Liver (tissue), 9 donors: ENCODE measurements around the gene ALK. TPM values are rescaled to one million over a fixed set of nuclear protein-coding genes. Genes with fewer than 3 reads are reported as not detected.

ENCODE experiments used
- DNase-seq: peaks from one replicate; pipeline ENCODE4 v3.0.0-alpha.2; 2017; ENCODE audit warnings: low spot score
- H3K27ac ChIP-seq, 2 donors: one replicate each; pipeline ENCODE4 v1.7.0; 2013; ENCODE audit warnings: inconsistent platforms in 2 of 2, low read length in 2 of 2, control low read depth in 1 of 2, low read depth in 1 of 2, mild to moderate bottlenecking in 1 of 2
- H3K27me3 ChIP-seq, 4 donors: one replicate each; pipeline versions ENCODE4 v1.6.1 to v1.7.0; 2013; ENCODE audit warnings: low read length in 3 of 4, inconsistent platforms in 1 of 4, mild to moderate bottlenecking in 1 of 4, moderate library complexity in 1 of 4; ENCODE audit not compliant: control insufficient read depth in 4 of 4, insufficient read depth in 4 of 4
- H3K36me3 ChIP-seq, 4 donors: one replicate each; pipeline versions ENCODE4 v1.6.1 to v1.7.0; 2013; ENCODE audit warnings: low read length in 3 of 4, mild to moderate bottlenecking in 3 of 4, low read depth in 1 of 4, moderate library complexity in 1 of 4; ENCODE audit not compliant: control insufficient read depth in 4 of 4, insufficient read depth in 3 of 4
- H3K4me1 ChIP-seq, 4 donors: one replicate each; pipeline versions ENCODE4 v1.6.1 to v1.7.0; 2013; ENCODE audit warnings: low read length in 3 of 4, mild to moderate bottlenecking in 3 of 4, moderate library complexity in 1 of 4; ENCODE audit not compliant: control insufficient read depth in 4 of 4, insufficient read depth in 4 of 4
- H3K4me3 ChIP-seq, 3 donors: one replicate each; pipeline versions ENCODE4 v1.6.1 to v1.7.0; 2013; ENCODE audit warnings: low read length in 3 of 3, control low read depth in 1 of 3, low read depth in 1 of 3, mild to moderate bottlenecking in 1 of 3
- H3K9ac ChIP-seq, 2 donors: one replicate each; pipeline ENCODE4 v1.7.0; 2013; ENCODE audit warnings: low read length in 2 of 2, mild to moderate bottlenecking in 2 of 2, moderate library complexity in 2 of 2, control low read depth in 1 of 2, low read depth in 1 of 2
- H3K9me3 ChIP-seq, 4 donors: one replicate each; pipeline versions ENCODE4 v1.6.1 to v1.7.0; 2013; ENCODE audit warnings: low read length in 3 of 4; ENCODE audit not compliant: control insufficient read depth in 4 of 4
- EGR1 ChIP-seq, 2 donors: IDR thresholded peaks; 2 replicates each; pipeline ENCODE4 v1.6.1; 2016 to 2018; ENCODE audit warnings: antibody characterized with exemption in 2 of 2, low read depth in 2 of 2
- FOXA1 ChIP-seq: IDR thresholded peaks from 2 replicates; pipeline ENCODE4 v1.6.1; 2016; ENCODE audit warnings: antibody characterized with exemption
- FOXA2 ChIP-seq: IDR thresholded peaks from 2 replicates; pipeline ENCODE4 v1.6.1; 2016; ENCODE audit warnings: antibody characterized with exemption
- GABPA ChIP-seq, 2 donors: IDR thresholded peaks in 1 of 2; conservative IDR thresholded peaks in 1 of 2; 2 replicates each; pipeline ENCODE4 v1.6.1; 2016; ENCODE audit warnings: antibody characterized with exemption in 2 of 2, mild to moderate bottlenecking in 1 of 2, moderate library complexity in 1 of 2
- HNF4A ChIP-seq, 2 donors: conservative IDR thresholded peaks; 2 replicates each; pipeline ENCODE4 v1.6.1; 2016; ENCODE audit warnings: antibody characterized with exemption in 2 of 2, mild to moderate bottlenecking in 2 of 2
- HNF4G ChIP-seq: IDR thresholded peaks from 2 replicates; pipeline ENCODE4 v1.6.1; 2016; ENCODE audit warnings: antibody characterized with exemption
- JUND ChIP-seq, 2 donors: IDR thresholded peaks; 2 replicates each; pipeline ENCODE4 v1.6.1; 2016; ENCODE audit warnings: antibody characterized with exemption in 2 of 2
- NR2F2 ChIP-seq: IDR thresholded peaks from 2 replicates; pipeline ENCODE4 v1.6.1; 2016; ENCODE audit warnings: antibody characterized with exemption
- RAD21 ChIP-seq, 2 donors: IDR thresholded peaks; 2 replicates each; pipeline ENCODE4 v1.6.1; 2016; ENCODE audit warnings: antibody characterized with exemption in 2 of 2, mild to moderate bottlenecking in 2 of 2
- RXRA ChIP-seq, 2 donors: IDR thresholded peaks; 2 replicates each; pipeline ENCODE4 v1.6.1; 2017 to 2018; ENCODE audit warnings: antibody characterized with exemption in 2 of 2, mild to moderate bottlenecking in 1 of 2
- SP1 ChIP-seq: IDR thresholded peaks from 2 replicates; pipeline ENCODE4 v1.6.1; 2018; ENCODE audit warnings: antibody characterized with exemption, mild to moderate bottlenecking
- TAF1 ChIP-seq: conservative IDR thresholded peaks from 2 replicates; pipeline ENCODE4 v1.6.1; 2016; ENCODE audit warnings: antibody characterized with exemption, mild to moderate bottlenecking
- YY1 ChIP-seq: IDR thresholded peaks from 2 replicates; pipeline ENCODE4 v1.6.1; 2016; ENCODE audit warnings: antibody characterized with exemption, mild to moderate bottlenecking
- WGBS: extraction: QIAGEN DNeasy Blood & Tissue Kit; methylation state at CpG from one replicate; pipeline ENCODE4 v1.1.7; 2013; 5-methylcytosine and 5-hydroxymethylcytosine counted together
- polyA plus RNA-seq, 2 donors: library from polyadenylated mRNA; stranded (reverse) in 1 of 2; unstranded in 1 of 2; fragments of 200-250 nt in 1 of 2; fragments of >200 nt in 1 of 2; fragmentation: Nextera tagmentation in 1 of 2; extraction: Ambion mirVana in 1 of 2; gene quantifications; one replicate each; pipeline versions ENCODE4 v1.2.1 to v1.2.3, GENCODE V29; 2013 to 2015
- total RNA-seq, 2 donors: library from RNA; depleted of rRNA; stranded (reverse); fragments of >200 nt; gene quantifications; one replicate each; pipeline ENCODE4 v1.2.3, GENCODE V29; 2014
- TF ChIP-seq, protein P1 (sequence below): fragments of 150-350 bp; IDR thresholded peaks from 2 replicates; pipeline ENCODE4 v1.5.1; 2017; ENCODE audit warnings: improper control_type of control experiment, low read depth, low read length; ENCODE audit not compliant: missing input control
- TF ChIP-seq, protein P2 (sequence below): IDR thresholded peaks from 2 replicates; pipeline ENCODE4 v1.6.1; 2016; ENCODE audit warnings: antibody characterized with exemption, mild to moderate bottlenecking
- TF ChIP-seq, protein P3 (sequence below): IDR thresholded peaks from 2 replicates; pipeline ENCODE4 v1.6.1; 2016; ENCODE audit warnings: antibody characterized with exemption
- TF ChIP-seq, protein P4 (sequence below): IDR thresholded peaks from 2 replicates; pipeline ENCODE4 v1.6.1; 2016; ENCODE audit warnings: antibody characterized with exemption
- TF ChIP-seq, protein P5 (sequence below): IDR thresholded peaks from 2 replicates; pipeline ENCODE4 v1.6.1; 2016; ENCODE audit warnings: antibody characterized with exemption
- donor health status: healthy.
- donor health status: healthy.
- donor health status: healthy.
- donor health status: healthy.
- donor health status: healthy.

ALK gene
- total and polyA plus RNA-seq, 4 donors, result under 0.01 TPM; not detected in 3

DNA sequence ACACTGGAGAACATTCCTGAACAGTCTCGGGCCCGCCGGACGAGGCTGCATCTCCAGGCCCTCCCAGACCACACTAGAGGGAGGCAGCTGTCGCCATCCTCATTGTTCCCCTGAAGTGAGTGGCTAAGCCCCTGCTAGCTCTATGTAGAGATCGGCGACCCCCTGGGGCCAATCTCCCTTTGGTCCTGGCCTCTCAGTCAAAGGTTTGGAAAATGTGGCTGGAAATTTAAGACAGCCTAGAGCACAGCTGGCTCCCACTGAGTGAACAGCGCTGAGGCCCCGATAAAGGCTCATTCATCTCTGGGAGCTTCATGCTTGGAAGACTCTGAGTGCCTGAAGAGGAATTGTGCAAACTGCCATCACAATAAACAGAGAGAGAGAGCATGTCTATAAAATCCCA, 445.9 kb downstream of the ALK start:
- no peak for DNase-seq
- 90% methylated on average over 9 of the region's 9 CpGs for WGBS

More for the DNA sequence above, 445.9 kb downstream of the ALK start:
- TF ChIP-seq, protein P1, sequence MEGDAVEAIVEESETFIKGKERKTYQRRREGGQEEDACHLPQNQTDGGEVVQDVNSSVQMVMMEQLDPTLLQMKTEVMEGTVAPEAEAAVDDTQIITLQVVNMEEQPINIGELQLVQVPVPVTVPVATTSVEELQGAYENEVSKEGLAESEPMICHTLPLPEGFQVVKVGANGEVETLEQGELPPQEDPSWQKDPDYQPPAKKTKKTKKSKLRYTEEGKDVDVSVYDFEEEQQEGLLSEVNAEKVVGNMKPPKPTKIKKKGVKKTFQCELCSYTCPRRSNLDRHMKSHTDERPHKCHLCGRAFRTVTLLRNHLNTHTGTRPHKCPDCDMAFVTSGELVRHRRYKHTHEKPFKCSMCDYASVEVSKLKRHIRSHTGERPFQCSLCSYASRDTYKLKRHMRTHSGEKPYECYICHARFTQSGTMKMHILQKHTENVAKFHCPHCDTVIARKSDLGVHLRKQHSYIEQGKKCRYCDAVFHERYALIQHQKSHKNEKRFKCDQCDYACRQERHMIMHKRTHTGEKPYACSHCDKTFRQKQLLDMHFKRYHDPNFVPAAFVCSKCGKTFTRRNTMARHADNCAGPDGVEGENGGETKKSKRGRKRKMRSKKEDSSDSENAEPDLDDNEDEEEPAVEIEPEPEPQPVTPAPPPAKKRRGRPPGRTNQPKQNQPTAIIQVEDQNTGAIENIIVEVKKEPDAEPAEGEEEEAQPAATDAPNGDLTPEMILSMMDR, result no peak
- TF ChIP-seq RAD21 (IDR thresholded peaks at IDR 0.05) (no peak), RXRA (IDR thresholded peaks at IDR 0.05) (no peak), NR2F2 (no peak), FOXA2 (no peak), YY1 (no peak), SP1 (no peak), FOXA1 (no peak), EGR1 (IDR thresholded peaks at IDR 0.05; ENCODE audit: low read depth in 2 of 2) (no peak), HNF4G (no peak), GABPA (IDR thresholded peaks at IDR 0.05 in 1 of 2, conservative IDR thresholded peaks at IDR 0.05 in 1 of 2) (no peak), JUND (IDR thresholded peaks at IDR 0.05) (no peak), HNF4A (conservative IDR thresholded peaks at IDR 0.05) (no peak), TAF1 (no peak)
- TF ChIP-seq, protein P2, sequence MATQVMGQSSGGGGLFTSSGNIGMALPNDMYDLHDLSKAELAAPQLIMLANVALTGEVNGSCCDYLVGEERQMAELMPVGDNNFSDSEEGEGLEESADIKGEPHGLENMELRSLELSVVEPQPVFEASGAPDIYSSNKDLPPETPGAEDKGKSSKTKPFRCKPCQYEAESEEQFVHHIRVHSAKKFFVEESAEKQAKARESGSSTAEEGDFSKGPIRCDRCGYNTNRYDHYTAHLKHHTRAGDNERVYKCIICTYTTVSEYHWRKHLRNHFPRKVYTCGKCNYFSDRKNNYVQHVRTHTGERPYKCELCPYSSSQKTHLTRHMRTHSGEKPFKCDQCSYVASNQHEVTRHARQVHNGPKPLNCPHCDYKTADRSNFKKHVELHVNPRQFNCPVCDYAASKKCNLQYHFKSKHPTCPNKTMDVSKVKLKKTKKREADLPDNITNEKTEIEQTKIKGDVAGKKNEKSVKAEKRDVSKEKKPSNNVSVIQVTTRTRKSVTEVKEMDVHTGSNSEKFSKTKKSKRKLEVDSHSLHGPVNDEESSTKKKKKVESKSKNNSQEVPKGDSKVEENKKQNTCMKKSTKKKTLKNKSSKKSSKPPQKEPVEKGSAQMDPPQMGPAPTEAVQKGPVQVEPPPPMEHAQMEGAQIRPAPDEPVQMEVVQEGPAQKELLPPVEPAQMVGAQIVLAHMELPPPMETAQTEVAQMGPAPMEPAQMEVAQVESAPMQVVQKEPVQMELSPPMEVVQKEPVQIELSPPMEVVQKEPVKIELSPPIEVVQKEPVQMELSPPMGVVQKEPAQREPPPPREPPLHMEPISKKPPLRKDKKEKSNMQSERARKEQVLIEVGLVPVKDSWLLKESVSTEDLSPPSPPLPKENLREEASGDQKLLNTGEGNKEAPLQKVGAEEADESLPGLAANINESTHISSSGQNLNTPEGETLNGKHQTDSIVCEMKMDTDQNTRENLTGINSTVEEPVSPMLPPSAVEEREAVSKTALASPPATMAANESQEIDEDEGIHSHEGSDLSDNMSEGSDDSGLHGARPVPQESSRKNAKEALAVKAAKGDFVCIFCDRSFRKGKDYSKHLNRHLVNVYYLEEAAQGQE, result no peak
- TF ChIP-seq, protein P3, sequence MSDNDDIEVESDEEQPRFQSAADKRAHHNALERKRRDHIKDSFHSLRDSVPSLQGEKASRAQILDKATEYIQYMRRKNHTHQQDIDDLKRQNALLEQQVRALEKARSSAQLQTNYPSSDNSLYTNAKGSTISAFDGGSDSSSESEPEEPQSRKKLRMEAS, result no peak
- TF ChIP-seq, protein P4, sequence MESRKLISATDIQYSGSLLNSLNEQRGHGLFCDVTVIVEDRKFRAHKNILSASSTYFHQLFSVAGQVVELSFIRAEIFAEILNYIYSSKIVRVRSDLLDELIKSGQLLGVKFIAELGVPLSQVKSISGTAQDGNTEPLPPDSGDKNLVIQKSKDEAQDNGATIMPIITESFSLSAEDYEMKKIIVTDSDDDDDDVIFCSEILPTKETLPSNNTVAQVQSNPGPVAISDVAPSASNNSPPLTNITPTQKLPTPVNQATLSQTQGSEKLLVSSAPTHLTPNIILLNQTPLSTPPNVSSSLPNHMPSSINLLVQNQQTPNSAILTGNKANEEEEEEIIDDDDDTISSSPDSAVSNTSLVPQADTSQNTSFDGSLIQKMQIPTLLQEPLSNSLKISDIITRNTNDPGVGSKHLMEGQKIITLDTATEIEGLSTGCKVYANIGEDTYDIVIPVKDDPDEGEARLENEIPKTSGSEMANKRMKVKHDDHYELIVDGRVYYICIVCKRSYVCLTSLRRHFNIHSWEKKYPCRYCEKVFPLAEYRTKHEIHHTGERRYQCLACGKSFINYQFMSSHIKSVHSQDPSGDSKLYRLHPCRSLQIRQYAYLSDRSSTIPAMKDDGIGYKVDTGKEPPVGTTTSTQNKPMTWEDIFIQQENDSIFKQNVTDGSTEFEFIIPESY, result no peak
- TF ChIP-seq, protein P5, sequence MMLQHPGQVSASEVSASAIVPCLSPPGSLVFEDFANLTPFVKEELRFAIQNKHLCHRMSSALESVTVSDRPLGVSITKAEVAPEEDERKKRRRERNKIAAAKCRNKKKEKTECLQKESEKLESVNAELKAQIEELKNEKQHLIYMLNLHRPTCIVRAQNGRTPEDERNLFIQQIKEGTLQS, result no peak
- Histone ChIP-seq H3K36me3 (no peaks in the 10 kb centered on the region), H3K27ac (no peak overlapping the region), H3K27me3 (no peaks in the 10 kb centered on the region), H3K4me3 (no peak overlapping the region), H3K9ac (no peak overlapping the region), H3K4me1 (no peaks in the 10 kb centered on the region), H3K9me3 (peaks cover 0 to 13% (median 7%) of the 10 kb centered on the region in 4 donors)
